Left renal cortex interstitium (tissue), 4 donors: ENCODE results near the gene YY2. TPM values are rescaled to one million over a fixed set of nuclear protein-coding genes. Genes with fewer than 3 reads are reported as not detected.
A peak's percentile ranks its signal among the peaks of the same experiment; 100 is the strongest.
"Not testable (repeated sequence)": the region's sequence is repeated elsewhere in the genome, so short reads cannot be mapped to it uniquely, and the experiment has no call there.

ENCODE experiments used
- DNase-seq, 4 donors: peaks; one replicate each; pipeline ENCODE4 v3.0.0-alpha.2; 2013; ENCODE audit warnings: low read depth in 4 of 4, low spot score in 2 of 4, missing footprints in 1 of 4
- polyA plus RNA-seq, 4 donors: library from polyadenylated mRNA; unstranded; fragments of 120-200 nt; gene quantifications; one replicate each; pipeline ENCODE4 v1.2.1, GENCODE V29; 2013; ENCODE audit not compliant: insufficient read length in 4 of 4

The YY2 gene
- 1 to 10 TPM; 2.5 to 3.8 (median 3.0) TPM for polyA plus RNA-seq

GRCh38 chrX:21855937-21856415, at the start of gene YY2:
Gene YY2, plus strand, starts transcription at chrX:21855987. Its CDS starts 498 bp downstream, at chrX:21856485.
- DNase-seq, result no peak

- no peak for DNase-seq
Measured at GRCh38 chrX:21806691-21807090, 49.1 kb upstream of the YY2 start.

GRCh38 chrX:21811832-21812231, 44.0 kb upstream of the YY2 start:
- DNase-seq, result no peak

GRCh38 chrX:21812628-21813027, 43.2 kb upstream of the YY2 start:
- no peak for DNase-seq

- no peak for DNase-seq
Measured at GRCh38 chrX:21813612-21814368, 42.0 kb upstream of the YY2 start.

GRCh38 chrX:21816136-21816535, 39.7 kb upstream of the YY2 start:
- no peak for DNase-seq

- not testable (repeated sequence) for DNase-seq
Measured at GRCh38 chrX:21820170-21820569, 35.6 kb upstream of the YY2 start.

- DNase-seq, result no peak
Measured at GRCh38 chrX:21821875-21822274, 33.9 kb upstream of the YY2 start.

- DNase-seq, result no peak
Measured at GRCh38 chrX:21831496-21831895, 24.3 kb upstream of the YY2 start.

GRCh38 chrX:21837056-21837455, 18.7 kb upstream of the YY2 start:
- DNase-seq, result no peak

GRCh38 chrX:21838937-21839333, 16.9 kb upstream of the YY2 start:
- DNase-seq, result no peak

GRCh38 chrX:21839334-21840192, 16.2 kb upstream of the YY2 start, which contains the start of gene MBTPS2:
Gene MBTPS2, plus strand, starts transcription at chrX:21839617. Its CDS starts 118 bp downstream, at chrX:21839735.
- DNase-seq, result peak; percentile 50 to 81 (median 73)

GRCh38 chrX:21840193-21840545, 15.6 kb upstream of the YY2 start:
- no peak for DNase-seq

GRCh38 chrX:21843179-21843578, 12.6 kb upstream of the YY2 start:
- DNase-seq, result no peak

- no peak for DNase-seq
Measured at GRCh38 chrX:21845096-21845495, 10.7 kb upstream of the YY2 start.

- DNase-seq, result no peak
Measured at GRCh38 chrX:21847342-21847741, 8.4 kb upstream of the YY2 start.

- DNase-seq, result no peak
Measured at GRCh38 chrX:21853578-21853977, 2.2 kb upstream of the YY2 start.

- DNase-seq, result no peak
Measured at GRCh38 chrX:21856504-21856903, 717 bp downstream of the YY2 start.

- no peak for DNase-seq
Measured at GRCh38 chrX:21863241-21863640, 7.5 kb downstream of the YY2 start.

- DNase-seq, result no peak
Measured at GRCh38 chrX:21865436-21865835, 9.6 kb downstream of the YY2 start.

- no peak for DNase-seq
Measured at GRCh38 chrX:21870494-21870893, 14.7 kb downstream of the YY2 start.
